HL-60 (cell line): Measurements from ENCODE around the gene TRAF3IP1.

ENCODE experiments used
- DNase-seq, 2 experiments: peaks; one replicate each; pipeline ENCODE4 v3.0.0-alpha.2; 2010 to 2020; ENCODE audit warnings: low read depth in 1 of 2, low spot score in 1 of 2
- H3K27ac ChIP-seq: fragments of 250-450 bp; sonication (Bioruptor Pico); replicated peaks from 2 replicates; pipeline ENCODE4 v1.5.1; 2020; ENCODE audit warnings: mild to moderate bottlenecking, moderate library complexity
- H3K27me3 ChIP-seq: fragments of 250-450 bp; sonication (Bioruptor Pico); 2 replicates; pipeline ENCODE4 v1.5.1; 2021; ENCODE audit warnings: mild to moderate bottlenecking, moderate library complexity; ENCODE audit not compliant: insufficient read depth, poor library complexity, severe bottlenecking
- H3K4me3 ChIP-seq: replicated peaks from 2 replicates; pipeline ENCODE4 v1.5.1; 2011; ENCODE audit warnings: mild to moderate bottlenecking, control low read depth, low read length; ENCODE audit not compliant: insufficient read depth
- GABPA ChIP-seq: IDR thresholded peaks from 2 replicates; pipeline ENCODE4 v1.6.1; 2012; ENCODE audit warnings: low read depth
- POLR2AphosphoS5 ChIP-seq: IDR thresholded peaks from 2 replicates; pipeline ENCODE4 v1.6.1; 2012; ENCODE audit warnings: low read depth
- REST ChIP-seq: IDR thresholded peaks from 2 replicates; pipeline ENCODE4 v1.6.1; 2012; ENCODE audit warnings: low read depth; ENCODE audit not compliant: insufficient replicate concordance
- SPI1 ChIP-seq: IDR thresholded peaks from 2 replicates; pipeline ENCODE4 v1.6.1; 2012; ENCODE audit warnings: low read depth, mild to moderate bottlenecking, borderline replicate concordance
- TF ChIP-seq, protein P1 (sequence below): IDR thresholded peaks from one replicate; pipeline ENCODE4 v1.5.1; 2011; ENCODE audit warnings: low read length, control low read depth, inconsistent platforms; ENCODE audit not compliant: insufficient read depth

The TRAF3IP1 gene

DNA sequence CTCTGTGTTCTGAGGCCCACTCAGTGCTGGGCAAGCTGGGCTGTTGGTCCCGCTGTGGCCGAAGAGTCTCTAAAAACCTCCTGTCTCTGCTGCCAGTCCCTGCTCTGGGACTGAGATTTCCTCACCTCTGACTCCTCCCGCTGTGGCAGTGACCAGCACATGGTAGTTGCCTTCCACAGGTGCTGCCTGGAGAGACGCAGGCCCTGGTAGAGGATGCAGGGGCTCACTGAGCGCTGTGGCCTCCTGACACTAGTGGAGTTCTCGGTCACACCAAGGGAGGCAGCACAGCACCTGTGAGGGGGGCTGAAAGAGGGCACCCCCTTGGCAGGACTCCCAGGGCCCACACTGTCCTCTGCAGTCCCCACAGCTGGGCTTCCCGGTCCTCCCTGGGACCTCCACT is 102.6 kb downstream of the TRAF3IP1 start:
- Histone ChIP-seq H3K4me3 (no peak overlapping the region), H3K27me3 (no peaks in the 10 kb centered on the region), H3K27ac (no peak overlapping the region)
- TF ChIP-seq REST (no peak), SPI1 (no peak)
- DNase-seq: no peak

DNA sequence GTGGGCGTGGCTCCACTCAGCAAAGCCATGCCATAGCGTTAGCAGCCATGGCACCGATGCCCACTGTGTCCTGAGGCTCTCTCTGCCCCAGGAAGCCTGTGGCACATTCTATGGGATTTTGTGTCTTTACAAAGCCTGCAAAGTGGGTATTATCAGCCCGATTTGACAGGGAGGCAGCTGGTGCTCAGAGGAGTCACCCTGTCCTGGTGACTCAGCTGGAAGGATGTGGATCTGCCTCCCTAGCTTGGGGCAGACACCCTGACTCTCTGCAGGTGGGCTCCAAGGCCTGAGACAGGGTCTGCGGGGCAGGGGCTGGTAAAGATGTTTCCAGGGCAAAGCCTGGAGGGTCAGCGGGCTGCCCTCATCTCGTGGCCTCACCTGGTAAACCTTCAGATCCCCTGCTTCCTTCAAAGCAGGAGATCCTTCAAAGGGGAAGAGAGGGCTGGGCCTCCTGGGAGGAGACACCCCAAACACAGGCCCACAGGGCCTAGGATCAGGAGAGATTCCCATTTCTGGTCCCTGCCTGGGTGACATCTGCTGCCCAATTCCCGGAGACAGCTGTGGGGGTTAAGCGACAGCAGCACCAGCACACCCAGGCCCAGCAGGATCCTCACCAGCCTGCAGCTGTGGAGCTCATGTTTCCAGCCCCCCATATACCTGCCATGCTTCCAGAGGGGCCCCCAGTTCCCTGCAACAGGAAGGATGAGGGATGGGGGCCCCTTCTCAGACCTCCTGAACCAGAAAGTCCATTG is 103.4 kb downstream of the TRAF3IP1 start:
- no peak for DNase-seq
- TF ChIP-seq, protein P1, sequence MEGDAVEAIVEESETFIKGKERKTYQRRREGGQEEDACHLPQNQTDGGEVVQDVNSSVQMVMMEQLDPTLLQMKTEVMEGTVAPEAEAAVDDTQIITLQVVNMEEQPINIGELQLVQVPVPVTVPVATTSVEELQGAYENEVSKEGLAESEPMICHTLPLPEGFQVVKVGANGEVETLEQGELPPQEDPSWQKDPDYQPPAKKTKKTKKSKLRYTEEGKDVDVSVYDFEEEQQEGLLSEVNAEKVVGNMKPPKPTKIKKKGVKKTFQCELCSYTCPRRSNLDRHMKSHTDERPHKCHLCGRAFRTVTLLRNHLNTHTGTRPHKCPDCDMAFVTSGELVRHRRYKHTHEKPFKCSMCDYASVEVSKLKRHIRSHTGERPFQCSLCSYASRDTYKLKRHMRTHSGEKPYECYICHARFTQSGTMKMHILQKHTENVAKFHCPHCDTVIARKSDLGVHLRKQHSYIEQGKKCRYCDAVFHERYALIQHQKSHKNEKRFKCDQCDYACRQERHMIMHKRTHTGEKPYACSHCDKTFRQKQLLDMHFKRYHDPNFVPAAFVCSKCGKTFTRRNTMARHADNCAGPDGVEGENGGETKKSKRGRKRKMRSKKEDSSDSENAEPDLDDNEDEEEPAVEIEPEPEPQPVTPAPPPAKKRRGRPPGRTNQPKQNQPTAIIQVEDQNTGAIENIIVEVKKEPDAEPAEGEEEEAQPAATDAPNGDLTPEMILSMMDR: no peak
- TF ChIP-seq SPI1 (no peak), GABPA (no peak), POLR2AphosphoS5 (no peak), REST (no peak)
- Histone ChIP-seq H3K27me3 (no peaks in the 10 kb centered on the region), H3K27ac (no peak overlapping the region), H3K4me3 (no peak overlapping the region)

DNA sequence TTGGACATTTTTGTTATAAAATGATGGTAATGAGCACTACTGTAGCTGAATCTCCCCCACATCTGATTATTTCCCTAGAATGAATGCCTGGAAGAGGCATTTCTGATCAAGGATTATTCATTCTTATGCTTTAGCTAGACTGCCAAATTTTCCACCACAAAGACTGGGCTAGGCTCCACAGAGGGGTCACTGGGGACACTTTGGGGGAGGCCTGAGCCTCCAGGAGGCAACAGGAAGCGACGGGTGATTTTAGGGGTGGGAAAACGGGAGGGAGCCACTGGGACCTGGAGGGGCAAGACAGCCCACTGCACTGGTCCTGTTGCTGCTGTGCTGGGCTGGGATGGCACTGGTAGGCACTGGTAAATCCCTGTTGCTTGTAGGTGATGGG is 104.0 kb downstream of the TRAF3IP1 start:
- no peak overlapping the region for H3K27ac ChIP-seq
- no peak overlapping the region for H3K4me3 ChIP-seq
- TF ChIP-seq GABPA (no peak), REST (no peak), POLR2AphosphoS5 (no peak), SPI1 (no peak)
- TF ChIP-seq, protein P1: no peak
- no peak for DNase-seq
- H3K27me3 ChIP-seq: no peaks in the 10 kb centered on the region

DNA sequence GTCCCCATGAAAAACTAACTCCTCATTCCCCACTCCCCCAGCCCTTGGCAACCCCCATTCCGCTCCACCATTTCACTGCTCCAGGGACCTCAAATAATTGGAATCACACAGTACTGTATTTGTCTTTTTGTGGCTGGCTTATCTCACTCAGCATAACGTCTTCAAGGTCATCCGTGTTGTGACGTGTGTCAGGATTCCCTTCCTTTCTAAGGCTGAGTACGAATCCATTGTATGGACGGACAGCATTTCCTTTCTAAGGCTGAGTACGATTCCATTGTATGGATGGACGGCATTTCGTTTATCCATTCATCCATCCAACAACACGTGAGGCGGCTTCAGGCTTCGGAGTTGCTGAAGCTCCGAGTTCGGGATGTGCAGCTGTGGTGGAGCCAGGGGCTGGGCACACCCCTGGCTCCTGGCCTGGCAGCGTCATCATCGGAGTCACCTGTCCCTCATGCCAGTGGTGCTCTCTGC is 105.2 kb downstream of the TRAF3IP1 start:
- no peak for DNase-seq
- TF ChIP-seq POLR2AphosphoS5 (no peak), REST (no peak), GABPA (no peak), SPI1 (no peak)
- TF ChIP-seq, protein P1: no peak
- no peak overlapping the region for H3K4me3 ChIP-seq
- H3K27me3 ChIP-seq: no peaks in the 10 kb centered on the region
- no peak overlapping the region for H3K27ac ChIP-seq
